Left renal pelvis (tissue), 4 donors: ENCODE data around the gene SLC22A15. TPM values are rescaled to one million over a fixed set of nuclear protein-coding genes. Genes with fewer than 3 reads are reported as not detected.
"Not testable (repeated sequence)": the region's sequence is repeated elsewhere in the genome, so short reads cannot be mapped to it uniquely, and the experiment has no call there.

ENCODE experiments used
- DNase-seq, 4 donors: peaks; one replicate each; pipeline ENCODE4 v3.0.0-alpha.2; 2013; ENCODE audit warnings: low read depth in 4 of 4, low spot score in 3 of 4
- polyA plus RNA-seq, 4 donors: library from polyadenylated mRNA; unstranded; fragments of 120-200 nt; gene quantifications; one replicate each; pipeline ENCODE4 v1.2.1, GENCODE V29; 2013; ENCODE audit not compliant: insufficient read length in 4 of 4

SLC22A15 gene
- polyA plus RNA-seq, 4 donors = 2.9 to 7.6 (median 5.8) TPM

DNA sequence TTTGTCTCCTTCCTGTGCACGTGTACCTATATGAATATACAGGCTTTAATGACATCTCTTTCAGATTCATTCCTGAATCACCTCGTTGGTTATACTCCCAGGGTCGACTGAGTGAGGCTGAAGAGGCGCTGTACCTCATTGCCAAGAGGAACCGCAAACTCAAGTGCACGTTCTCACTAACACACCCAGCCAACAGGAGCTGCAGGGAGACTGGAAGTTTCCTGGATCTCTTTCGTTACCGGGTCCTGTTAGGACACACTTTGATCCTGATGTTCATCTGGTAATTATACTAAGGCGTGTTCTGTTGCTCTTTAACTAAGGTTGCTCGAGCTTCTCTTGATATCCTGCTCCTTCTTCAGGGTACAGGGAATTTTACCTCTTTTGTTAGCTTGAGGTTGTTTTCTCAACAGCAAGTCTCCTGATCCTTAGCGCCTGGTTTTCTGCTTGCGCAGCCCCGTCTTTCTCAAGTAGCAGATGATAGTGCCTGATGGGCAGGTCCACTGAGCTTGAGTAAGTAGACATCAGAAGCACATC lies 55.1 kb downstream of the SLC22A15 start:
- DNase-seq = no peak

GRCh38 chr1:116033322-116033721 lies 57.0 kb downstream of the SLC22A15 start:
- DNase-seq = no peak

- no peak for DNase-seq
These were observed 59.9 kb downstream of the SLC22A15 start for GRCh38 chr1:116036255-116036654.

DNA sequence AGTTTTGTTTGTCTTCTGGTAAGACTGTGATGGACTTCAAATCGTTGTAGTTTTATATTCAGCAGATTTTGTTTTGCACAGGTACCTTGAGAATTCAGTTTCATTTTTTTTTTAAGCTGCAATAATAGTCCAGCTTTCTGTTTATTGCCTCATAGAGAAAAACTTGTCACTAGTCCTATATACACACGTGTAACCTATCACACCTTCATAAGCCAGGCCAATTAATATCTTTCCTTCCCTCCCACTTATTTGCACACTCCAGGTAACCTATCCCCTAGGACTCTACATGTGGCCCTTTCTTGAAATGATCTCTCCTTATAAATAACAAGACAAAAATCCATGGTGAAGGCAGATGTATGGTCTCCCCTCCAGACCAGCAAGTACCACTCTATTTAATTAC lies 62.4 kb downstream of the SLC22A15 start:
- DNase-seq = no peak

DNA sequence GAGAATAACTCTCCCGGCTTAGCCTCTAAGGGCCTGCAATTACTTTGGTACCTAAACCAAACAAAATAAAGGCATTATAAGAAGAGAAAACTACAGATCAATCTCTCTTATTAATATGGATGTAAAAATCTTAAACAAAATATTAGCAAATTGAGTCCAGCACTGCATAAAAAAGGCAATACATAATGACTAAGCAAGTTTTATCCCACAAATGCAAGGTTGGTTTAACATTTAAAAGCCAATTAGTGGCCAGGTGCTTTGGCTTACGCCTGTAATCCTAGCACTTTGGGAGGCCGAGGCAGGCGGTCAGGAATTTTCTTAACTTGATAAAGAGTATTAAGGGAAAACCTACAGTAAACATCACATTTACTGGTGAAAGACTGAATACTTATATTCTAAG lies 67.8 kb downstream of the SLC22A15 start:
- no peak for DNase-seq

DNA sequence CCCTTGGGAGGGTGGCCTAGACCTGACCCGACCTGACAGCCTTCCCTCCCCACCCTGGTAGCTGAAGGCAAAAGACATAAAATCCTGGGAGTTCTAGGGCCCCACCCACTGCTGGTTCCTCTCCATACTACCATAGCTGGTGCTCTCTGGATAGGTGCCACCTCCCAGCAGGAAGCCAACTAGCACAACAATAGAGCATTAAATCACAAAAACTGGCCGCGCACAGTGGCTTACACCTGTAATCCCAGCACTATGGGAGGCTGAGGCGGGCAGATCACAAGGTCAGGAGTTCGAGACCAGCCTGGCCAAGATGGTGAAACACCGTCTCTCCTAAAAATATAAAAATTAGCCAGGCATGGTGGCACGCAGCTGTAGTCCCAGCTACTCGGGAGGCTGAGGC lies 70.6 kb downstream of the SLC22A15 start:
- DNase-seq = not testable (repeated sequence)

- not testable (repeated sequence) for DNase-seq
These were observed 75.6 kb downstream of the SLC22A15 start for GRCh38 chr1:116051896-116052295.

DNA sequence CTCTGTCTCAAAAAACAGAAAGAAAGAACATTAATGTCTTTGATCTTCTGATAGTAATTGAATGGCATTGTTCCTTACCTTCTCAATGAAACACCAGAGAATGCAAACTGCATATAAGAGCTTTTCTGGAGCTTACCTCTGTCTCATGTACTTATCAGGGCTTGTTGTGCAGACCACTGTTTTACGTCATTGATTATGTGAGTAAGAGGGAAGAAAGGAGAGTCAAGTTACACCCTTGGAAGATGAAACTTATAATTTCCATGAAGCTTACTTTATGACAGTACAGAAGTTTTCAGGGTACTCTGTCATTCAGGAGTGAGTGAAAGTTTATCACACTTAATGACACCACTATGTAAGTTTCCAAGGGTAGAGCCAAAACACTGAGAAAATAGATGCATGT lies 85.9 kb downstream of the SLC22A15 start:
- DNase-seq = no peak

DNA sequence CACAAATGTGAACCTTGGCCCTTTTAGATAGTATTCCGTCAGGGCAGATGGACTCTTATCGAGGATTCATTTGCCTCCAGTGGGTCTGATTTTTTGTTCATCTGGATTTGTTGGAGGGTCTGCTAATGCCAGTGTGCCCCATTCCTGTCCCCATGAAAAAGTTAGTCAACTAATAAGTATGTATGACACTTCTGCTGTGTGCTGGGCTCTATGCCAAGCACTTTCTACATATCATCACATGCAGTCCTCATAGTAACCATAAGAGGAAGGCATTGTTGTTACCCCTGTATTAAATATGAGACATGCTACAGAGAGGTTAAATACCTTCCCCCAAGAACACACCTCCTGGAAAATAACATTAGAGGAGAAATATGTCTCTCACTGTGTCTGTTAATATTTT lies 88.3 kb downstream of the SLC22A15 start:
- no peak for DNase-seq

DNA sequence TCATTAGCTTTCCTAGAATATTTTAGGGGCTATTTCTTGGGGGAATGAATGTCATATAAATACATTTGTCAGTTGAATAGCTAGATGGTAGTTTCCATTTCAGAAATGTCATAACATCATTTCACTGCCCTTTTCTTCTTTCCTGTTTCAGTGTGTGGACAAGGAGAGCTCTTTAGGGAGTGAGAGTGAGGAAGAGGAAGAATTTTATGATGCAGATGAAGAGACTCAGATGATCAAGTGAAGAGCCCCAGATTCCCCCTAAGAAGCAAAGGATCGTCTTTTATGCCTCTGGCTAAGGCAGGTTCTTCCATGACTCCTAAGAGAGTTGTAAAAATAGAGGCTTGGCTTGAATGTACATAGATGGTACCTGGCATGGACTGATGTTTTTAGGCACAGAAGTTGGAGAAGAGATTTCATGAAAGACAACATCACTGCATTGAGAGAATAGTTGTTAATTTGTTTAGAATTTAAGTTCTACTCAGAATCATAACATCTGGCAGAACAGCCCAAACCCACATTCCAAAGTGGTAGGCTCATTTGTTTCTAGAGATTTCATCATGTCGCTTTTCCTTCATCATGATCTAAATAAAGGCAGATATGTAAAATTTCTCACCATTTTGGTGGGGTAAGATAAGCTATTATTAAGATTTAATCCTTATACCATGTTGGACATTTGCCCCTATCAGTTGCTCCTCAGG lies 90.7 kb downstream of the SLC22A15 start:
- DNase-seq = no peak

GRCh38 chr1:116067566-116067890 lies 91.2 kb downstream of the SLC22A15 start:
- no peak for DNase-seq

DNA sequence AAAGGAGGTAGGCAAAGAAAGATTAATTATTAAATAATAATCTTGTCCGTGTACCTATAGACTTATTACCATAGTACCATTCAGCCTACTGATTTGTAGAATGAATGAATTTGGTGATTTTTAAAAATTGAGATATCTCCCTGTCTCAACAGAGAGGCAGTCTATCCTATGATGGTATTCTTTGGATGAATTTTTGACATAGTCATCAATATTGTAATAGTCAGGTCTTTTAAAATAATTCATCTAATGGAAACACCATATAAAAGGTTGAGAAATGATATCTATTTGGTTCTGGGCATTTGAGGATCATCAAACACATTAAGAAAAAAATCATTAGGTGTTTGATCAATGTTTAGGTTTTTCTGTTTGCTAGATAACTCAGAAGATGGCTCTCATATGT lies 99.3 kb downstream of the SLC22A15 start:
- no peak for DNase-seq

GRCh38 chr1:116075990-116076389 lies 99.7 kb downstream of the SLC22A15 start:
- no peak for DNase-seq

DNA sequence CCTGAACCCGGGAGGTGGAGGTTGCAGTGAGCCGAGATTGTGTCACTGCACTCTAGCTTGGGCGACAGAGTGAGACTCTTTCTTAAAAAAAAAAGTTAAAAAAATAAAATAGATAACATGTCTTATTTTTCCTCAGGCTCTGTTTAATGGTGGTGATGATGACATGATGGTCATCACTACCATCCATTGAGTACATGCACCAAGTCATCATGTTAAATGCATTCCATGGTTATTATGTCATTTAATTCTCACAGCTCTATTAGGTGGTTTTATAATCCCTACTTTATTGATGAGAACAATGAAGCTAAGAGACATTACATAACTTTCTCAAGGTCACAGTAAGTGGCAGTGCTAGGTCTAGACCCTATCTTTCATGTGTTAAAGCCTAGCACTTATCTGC lies 100.5 kb downstream of the SLC22A15 start:
- no peak for DNase-seq

DNA sequence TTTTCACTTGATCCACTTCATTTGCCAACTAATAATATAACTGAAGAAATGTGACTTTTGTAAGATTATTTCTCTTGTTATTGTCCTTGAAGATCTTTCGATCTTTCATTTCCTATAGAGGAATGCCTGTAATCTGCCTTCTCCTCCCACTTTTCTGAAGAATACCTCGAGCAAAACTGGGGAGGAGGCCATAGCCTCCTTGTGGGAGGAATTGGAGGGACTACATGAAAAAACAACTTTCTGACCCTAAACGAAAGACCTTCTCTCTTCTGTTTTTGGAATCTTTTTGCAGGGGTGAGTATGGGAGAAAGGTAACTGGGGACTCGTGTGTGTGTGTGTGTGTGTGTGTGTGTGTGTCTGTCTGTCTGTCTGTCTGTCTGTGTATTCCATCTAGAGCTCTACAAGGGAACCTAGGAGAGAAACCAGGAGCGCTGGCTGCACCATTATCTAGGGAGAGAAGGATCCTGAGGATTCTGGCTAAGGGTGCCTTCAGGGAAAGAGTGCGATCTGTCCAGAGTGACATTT lies 102.4 kb downstream of the SLC22A15 start:
- DNase-seq = no peak

DNA sequence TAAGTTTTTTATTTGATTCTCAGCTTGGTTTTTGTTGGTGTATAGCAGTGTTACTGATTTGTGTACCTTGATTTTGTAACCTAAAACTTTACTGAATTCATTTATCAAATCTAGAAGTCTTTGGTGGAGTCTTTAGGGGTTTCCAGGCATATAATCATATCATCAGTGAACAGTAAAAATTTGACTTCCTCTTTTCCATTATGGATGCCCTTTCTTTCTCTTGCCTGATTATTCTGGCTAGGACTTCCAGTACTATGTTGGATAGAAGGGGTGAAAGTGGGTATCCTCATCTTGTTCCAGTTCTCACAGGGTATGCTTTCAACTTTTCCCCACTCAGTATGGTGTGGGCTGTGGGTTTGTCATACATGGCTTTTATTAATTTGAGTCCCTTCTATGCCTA lies 111.3 kb downstream of the SLC22A15 start:
- no peak for DNase-seq

GRCh38 chr1:116089870-116090269 lies 113.6 kb downstream of the SLC22A15 start:
- DNase-seq = no peak

- DNase-seq = no peak
These were observed 114.8 kb downstream of the SLC22A15 start for GRCh38 chr1:116091083-116091482.

DNA sequence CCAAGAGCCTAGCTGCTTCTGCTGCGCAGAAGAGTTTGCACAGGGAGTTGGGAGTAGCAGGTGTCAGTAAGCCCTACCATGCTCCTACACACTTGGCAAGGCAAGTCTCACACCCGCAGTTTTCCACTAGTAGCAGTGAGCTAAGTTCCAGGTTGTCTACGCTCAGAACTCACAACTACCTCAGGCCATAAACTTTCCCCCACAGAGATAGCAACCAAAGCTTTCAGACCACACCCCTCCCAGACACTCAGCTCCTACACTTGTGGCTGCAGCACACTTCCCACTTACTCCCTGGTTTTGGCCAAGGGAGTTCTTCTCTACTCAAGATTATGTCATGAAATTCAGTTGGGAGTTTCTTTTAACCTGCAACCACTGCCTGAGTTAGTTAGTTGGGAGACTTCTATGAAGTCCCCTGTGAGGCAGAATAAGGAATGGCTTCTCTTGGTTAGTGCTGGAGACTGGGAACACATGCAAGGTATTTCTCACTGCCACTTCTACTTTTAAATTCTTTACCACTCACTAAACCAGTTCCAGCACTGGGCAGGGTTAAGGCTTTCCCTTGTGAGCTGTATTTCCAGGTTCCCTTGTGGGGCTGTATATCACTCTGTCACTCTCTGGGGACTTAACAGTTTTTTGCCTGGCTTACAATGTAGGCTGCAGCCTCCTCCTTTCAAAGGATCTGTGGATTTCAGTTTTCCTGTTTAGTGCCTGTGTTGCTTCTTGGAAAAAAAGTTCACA lies 116.6 kb downstream of the SLC22A15 start:
- no peak for DNase-seq

DNA sequence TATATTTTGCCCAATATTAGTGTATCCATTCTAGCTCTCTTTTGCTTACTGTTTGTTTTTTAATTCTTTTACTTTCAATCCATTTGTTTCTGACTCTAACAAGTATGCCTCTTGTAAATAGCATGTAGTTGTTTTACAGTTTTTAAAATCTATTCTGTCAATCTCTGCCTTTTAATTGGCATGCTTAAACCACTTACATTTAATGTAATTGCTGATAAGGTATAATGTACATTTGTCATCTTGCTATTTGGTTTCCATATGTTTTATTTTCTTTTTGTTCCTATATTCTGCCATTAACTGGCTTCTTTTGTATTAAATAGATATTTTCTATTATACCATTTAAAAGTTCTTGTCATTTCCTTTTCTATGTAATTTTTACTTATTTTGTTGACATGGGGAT lies 118.7 kb downstream of the SLC22A15 start:
- no peak for DNase-seq

DNA sequence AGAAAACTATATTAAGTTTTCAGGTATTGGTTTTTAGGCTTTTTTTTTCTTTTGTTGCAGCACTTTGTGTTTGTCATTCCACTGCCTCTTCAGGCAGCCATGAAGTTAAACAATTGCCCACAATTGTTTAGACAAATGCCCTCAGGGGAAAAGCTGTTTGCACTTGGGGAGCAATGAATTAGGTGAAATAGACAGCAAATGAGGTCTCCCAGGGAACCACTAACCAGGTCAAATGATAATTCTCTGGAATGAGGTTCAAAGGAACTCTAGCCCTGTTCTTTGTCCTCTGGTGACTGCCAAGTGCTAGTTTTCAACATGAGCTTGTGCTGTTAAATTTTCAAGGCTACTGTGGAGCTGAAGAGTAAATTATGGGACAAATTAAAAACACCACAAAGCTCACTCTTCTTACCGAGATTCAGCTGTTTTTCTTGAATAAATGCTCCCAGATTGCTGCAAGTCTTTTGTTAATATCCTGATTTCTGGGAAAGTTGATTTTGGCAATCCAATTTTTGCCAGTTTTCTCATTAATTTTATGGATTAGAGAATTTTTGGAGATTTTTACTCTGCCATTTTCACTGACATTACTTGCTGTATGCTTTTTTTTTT lies 119.8 kb downstream of the SLC22A15 start:
- no peak for DNase-seq

GRCh38 chr1:116097626-116098025 lies 121.3 kb downstream of the SLC22A15 start:
- DNase-seq = no peak
